Caki2 (cell line): Measurements from ENCODE around the gene NAGS. TPM values are rescaled to one million over a fixed set of nuclear protein-coding genes. Genes with fewer than 3 reads are reported as not detected.
"Not testable (repeated sequence)": the region's sequence is repeated elsewhere in the genome, so short reads cannot be mapped to it uniquely, and the experiment has no call there.

ENCODE experiments used
- DNase-seq: peaks from one replicate; pipeline ENCODE4 v3.0.0-alpha.2; 2015; ENCODE audit warnings: low read depth
- in situ Hi-C: cut with HindIII; loops from 2 replicates; pipeline ENCODE4 v1.10.0; 2016; ENCODE audit warnings: low sequenced_read_pairs, low pct_unique_long_range_greater_than_20kb, mixed read lengths
- total RNA-seq: library from RNA; depleted of rRNA; stranded (reverse); fragments of >200 nt; shearing (Covaris generic); gene quantifications from 2 replicates; pipeline ENCODE4 v1.2.3, GENCODE V29; 2014; ENCODE audit warnings: low replicate concordance

The NAGS gene
- total RNA-seq, 1 experiment from 2014 or later: 3.0 TPM

DNA sequence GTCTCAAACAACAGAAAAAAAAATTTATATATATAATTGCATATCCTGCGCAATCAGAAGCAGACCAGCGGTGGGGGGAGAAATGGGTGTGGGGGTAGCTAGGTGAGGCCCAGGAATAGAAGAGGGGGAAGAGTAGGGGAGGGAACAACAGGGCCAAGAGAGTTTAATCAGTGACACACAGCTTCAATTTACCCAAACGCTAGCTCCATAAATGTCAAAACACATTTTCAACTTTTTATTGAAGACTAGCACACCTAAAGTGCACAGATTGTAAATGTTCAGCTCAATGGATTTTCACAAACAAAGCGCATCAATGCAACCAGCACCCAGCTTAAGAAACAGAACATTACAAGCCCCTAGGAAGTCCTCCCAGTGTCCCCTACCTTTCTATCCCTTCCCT lies 24.8 kb upstream of the NAGS start:
- no peak for DNase-seq
- in situ Hi-C loops: no loop called here

- DNase-seq: peak; percentile 26
- in situ Hi-C loops: no loop called here
Observed at GRCh38 chr17:43982171-43982570, 22.3 kb upstream of the NAGS start.

- in situ Hi-C loops: no loop called here
- no peak for DNase-seq
Observed at GRCh38 chr17:43983196-43983514, 21.3 kb upstream of the NAGS start.

DNA sequence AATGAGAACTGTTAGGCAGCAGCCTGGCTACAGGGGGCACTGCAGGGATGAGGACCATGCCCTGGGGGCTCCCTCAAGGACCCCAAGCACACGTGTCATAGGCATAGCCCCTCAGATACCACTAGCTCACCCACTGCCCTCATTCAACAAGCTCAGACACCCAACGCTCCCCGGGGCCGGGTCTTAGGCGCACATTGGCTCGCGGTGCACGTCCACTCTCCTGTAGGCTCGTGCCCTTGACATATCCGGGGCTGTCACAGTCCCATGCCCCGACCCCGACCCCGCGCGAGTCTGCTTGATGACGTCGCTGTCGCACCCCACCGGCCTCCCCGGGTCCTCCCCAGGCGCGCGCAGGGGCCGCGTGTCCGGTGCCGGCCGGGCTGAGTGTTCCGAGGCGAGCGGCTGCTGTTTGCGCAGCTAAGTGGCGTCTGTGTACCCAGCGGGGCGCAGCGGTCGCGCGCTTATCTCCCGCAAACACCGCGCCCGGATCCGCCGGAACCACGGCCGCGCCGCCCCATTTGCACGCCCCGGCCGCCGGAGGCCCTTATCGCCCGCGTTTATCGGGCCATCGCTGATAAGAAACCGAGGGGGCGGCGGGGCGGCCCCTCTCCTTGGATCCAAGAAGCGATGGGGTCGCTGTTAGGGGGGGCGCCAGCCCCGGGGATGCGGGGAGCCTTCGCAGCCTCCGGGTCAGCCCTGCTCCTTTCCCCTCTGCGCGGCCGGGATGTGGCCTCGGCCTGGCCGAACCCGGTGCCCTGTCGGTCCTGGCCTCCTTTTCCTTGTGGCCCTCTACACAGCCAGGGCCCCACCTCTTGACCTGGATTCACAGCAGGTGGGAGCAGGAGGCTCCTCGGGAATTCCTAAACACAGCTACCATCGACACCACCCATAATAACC lies 20.7 kb upstream of the NAGS start:
- DNase-seq: no peak
- in situ Hi-C loops: no loop called here

DNA sequence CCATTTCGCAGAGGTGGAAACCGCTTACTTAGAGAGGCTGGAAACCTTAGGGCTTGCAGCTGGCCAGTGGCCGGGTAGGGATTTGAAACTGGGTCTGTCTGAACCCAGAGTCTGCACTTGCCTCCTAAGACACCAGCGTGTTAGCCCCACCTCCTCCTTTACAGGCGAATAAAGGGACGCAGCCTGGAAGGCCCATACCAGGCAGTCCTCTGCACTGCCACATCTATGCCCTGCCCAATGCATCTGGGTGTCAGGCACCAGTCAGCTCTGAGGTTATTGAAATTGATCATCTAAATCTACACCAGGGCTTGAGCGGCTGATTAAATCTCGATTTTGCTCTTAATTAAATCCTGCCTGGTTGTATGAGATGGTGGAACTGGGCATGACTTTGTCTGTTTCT lies 19.9 kb upstream of the NAGS start:
- no peak for DNase-seq
- in situ Hi-C loops: no loop called here

- no peak for DNase-seq
- in situ Hi-C loops: no loop called here
Observed at GRCh38 chr17:43986225-43986981, 18.0 kb upstream of the NAGS start.

DNA sequence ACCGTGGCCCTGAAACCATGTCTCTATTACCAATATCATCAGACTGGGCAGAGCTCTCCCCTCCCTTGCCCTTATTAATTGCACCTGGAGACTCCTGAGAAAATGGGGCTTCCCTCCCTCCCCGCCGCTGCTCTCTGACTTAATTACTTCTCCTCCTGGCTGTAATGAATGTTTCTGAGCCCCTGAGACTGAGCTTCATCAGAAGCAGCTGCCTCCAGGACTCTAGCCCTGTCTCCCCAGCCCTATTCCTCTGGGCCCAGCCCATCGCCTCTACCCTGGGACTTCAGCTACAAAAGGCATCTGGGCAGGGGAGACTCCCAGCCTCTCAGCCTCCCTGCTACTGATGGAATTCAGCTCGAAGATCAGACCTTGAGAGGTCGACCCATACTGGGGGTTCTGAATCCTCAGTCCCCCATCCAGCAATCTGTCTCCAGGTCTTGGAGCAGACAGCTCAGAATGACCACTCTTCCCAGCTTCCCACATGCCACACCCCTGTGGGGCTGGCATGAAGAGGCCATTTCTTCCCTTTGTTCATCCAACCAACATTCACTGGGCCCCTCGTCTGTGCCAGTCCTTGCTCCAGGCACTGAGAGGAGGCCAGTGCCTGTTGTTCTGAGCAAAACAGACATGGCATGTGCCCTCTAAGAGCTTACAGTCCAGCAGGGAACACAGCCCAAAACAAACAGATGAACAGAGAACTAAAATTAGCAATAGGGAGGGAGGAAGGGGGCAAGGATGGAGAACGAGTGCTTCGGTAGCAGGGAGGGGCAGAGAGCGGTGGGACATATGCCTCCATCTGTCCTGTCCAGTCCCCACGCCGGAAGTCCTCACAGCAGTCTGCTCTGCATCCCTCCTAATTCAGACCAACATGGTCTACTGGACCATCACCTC lies 17.0 kb upstream of the NAGS start:
- DNase-seq: no peak
- in situ Hi-C loops: no loop called here

GRCh38 chr17:43988301-43988700 lies 16.1 kb upstream of the NAGS start:
- in situ Hi-C loops: no loop called here
- no peak for DNase-seq

DNA sequence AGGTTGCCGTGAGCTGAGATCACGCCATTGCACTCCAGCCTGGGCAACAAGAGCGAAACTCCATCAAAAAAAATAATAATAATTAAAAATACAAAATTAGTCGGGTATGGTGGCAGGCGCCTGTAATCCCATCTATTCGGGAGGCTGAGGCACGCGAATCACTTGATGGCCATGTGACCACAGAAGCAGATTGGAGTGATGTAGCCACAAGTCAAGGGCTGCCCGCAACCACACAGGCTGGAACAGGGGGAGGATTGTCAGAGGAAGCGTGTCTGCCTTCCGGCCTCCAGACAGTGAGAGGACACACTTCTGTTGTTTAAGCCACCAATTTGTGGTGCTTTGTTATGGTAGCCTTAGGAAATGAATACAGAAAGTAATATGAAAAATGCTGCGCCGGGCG lies 11.8 kb upstream of the NAGS start:
- in situ Hi-C loops: no loop called here
- DNase-seq: no peak

DNA sequence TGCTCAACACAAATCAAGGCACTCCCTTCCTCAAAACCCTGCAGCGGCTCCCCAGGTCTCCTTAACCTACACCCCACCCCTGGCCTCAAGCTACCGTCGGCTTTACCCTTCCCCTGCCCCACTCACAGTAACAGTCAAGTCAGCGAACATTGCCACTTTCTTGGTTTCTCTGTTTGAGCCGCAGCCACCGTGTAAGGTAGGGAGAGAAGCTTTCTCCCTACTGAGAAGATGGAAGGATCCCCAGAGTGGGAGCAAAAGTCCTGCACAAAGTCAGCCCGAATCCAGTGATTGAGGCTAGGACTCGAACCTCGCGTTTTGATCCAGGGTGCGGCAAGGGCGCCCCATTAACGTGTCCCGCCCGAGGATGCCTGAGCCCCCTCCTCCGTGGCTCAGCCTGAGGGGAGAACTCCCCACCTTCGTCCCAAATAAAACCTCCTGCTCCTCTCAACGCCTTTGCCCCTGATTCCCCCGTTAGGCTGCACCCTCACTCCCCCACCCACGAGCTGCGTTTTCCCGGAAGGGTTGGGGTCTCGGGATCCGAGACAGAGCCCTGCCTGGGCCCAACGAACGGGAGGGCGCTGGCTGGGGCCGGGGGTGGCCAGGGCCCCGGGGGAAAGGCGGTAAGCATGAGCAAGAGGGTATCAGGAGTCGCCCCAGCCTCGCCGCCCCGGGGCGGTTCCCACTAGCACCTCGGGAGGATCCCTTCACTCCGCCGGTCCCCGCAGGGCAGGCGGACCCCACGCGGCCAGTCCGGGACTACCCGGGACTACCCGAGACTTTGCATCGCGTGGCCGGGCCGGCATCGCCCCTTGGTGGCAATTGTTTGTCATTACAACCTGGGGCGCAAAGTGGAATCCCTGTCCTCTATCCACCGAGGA lies 9.9 kb upstream of the NAGS start:
- in situ Hi-C loops: no loop called here
- peak; percentile 23 for DNase-seq

- DNase-seq: no peak
- in situ Hi-C loops: no loop called here
Observed at GRCh38 chr17:43995150-43995471, 9.3 kb upstream of the NAGS start.

- DNase-seq, in situ Hi-C loops: not testable (repeated sequence)
Observed at GRCh38 chr17:43997180-43997579, 7.2 kb upstream of the NAGS start.

- in situ Hi-C loops: no loop called here
- DNase-seq: no peak
Observed at GRCh38 chr17:43998552-43998951, 5.9 kb upstream of the NAGS start.

DNA sequence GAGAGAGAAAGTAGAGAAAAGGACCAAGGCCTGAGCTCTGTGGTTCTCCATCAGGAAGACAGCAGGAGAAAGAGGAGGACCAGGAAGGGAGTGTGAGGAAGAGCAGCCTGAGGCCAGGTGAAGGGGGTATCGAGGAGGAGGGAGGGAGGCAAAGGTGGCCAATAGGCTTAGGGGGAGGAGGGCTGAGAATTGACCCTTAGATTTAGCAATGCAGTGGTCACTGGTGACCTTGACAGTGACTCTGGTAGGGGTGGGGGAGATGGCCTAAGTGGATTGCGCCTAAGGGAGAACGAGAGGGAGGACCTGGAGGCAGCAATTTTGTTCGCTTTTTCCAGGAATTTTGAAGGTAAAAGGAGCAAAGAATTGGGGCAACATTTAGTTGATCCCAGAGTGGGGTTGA lies 5.4 kb upstream of the NAGS start:
- in situ Hi-C loops: no loop called here
- DNase-seq: no peak

DNA sequence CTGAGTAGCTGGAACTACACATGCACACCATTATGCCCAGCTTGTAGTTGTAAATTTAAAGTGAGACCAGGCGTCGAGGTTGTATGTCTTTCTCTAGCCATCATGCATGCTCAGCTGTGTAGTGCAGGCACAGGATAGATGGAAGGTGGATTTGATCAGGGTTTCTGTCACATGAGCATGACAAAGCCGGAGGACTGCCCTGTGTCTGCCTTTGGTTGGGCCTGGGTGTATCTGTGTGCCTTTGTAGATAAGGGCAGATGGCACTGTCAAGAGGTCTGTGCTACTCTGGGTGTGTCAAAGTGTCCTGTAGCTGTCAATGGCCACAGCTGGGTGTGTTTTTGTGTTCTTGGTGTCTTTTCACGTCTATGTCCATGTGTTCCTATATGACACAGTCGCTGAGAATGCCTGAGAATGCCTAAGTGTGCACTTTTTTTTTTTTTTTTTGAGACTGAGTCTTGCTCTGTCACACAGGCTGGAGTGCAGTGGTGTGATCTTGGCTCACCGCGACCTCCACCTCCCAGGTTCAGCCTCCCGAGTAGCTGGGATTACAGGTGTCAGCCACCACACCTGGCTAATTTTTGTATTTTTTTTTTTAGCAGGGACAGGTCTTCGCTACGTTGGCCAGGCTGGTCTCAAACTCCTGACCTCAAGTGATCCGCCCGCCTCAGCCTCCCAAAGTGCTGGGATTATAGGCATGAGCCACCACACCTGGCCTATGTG lies 4.1 kb upstream of the NAGS start:
- DNase-seq: no peak
- in situ Hi-C loops: no loop called here

GRCh38 chr17:44000871-44001460 lies 3.5 kb upstream of the NAGS start:
- in situ Hi-C loops: no loop called here
- DNase-seq: no peak

- in situ Hi-C loops: no loop called here
- no peak for DNase-seq
Observed at GRCh38 chr17:44001461-44001920, 2.9 kb upstream of the NAGS start.
